PC-3 (cell line): ENCODE data around the gene ADARB2.

Source experiments
- CTCF ChIP-seq: fragments of 300-600 bp; sonication (generic); conservative IDR thresholded peaks from 2 replicates; pipeline ENCODE4 v1.5.1; 2017; ENCODE audit warnings: antibody characterized with exemption, low read depth, mild to moderate bottlenecking, low read length
- EZH2 ChIP-seq: fragments of 300-600 bp; sonication (generic); IDR thresholded peaks from one replicate; pipeline ENCODE4 v1.6.1; 2017; ENCODE audit warnings: antibody characterized with exemption, mild to moderate bottlenecking, low read length; ENCODE audit not compliant: unreplicated experiment
- EZH2phosphoT487 ChIP-seq: fragments of 300-600 bp; sonication (generic); IDR thresholded peaks from 2 replicates; pipeline ENCODE4 v1.6.1; 2018; ENCODE audit warnings: mild to moderate bottlenecking, antibody characterized with exemption, low read length, borderline replicate concordance

- TF ChIP-seq CTCF (no peak), EZH2 (no peak), EZH2phosphoT487 (no peak)
Observed at GRCh38 chr10:1268831-1269230, 468.5 kb downstream of the ADARB2 start.
